B cell (primary cell): Measurements from ENCODE around the gene FASTKD2. TPM values are rescaled to one million over a fixed set of nuclear protein-coding genes. Genes with fewer than 3 reads are reported as not detected.

ENCODE experiments used
- ATAC-seq: fragments of 200-7000 bp; cut with Tn5 transposase; one replicate; pipeline ENCODE4 v1.10.0; 2021; ENCODE audit warnings: low read depth, mild to moderate bottlenecking, moderate number of reproducible peaks, moderate library complexity
- CTCF ChIA-PET: fragments of 350-600 bp; sonication (Branson Sonifier 250); formaldehyde crosslinking; loops from one replicate; lab custom pipeline; 2021; ENCODE audit warnings: antibody characterized with exemption, inconsistent platforms; lab: Charles Lee
- POLR2A ChIA-PET: fragments of 350-600 bp; sonication (Branson Sonifier 250); formaldehyde crosslinking; loops from one replicate; lab custom pipeline; 2021; ENCODE audit warnings: antibody characterized with exemption; lab: Charles Lee
- DNase-seq: peaks from one replicate; pipeline ENCODE4 v3.0.0; 2013
- H2AFZ ChIP-seq: 2 replicates; pipeline ENCODE4 v1.6.1; 2012; ENCODE audit warnings: mild to moderate bottlenecking, low read depth, low read length; ENCODE audit not compliant: insufficient read depth, poor library complexity, severe bottlenecking
- H3K27ac ChIP-seq, 2 donors: 1 replicate in 1 of 2; 2 replicates in 1 of 2; pipeline ENCODE4 v1.5.1; 2012 to 2013; ENCODE audit warnings: low read length in 2 of 2, mild to moderate bottlenecking in 2 of 2, moderate library complexity in 1 of 2
- H3K27me3 ChIP-seq, 4 experiments: fragments of 200-600 bp in 1 of 4; sonication (generic) in 1 of 4; replicated peaks in 1 of 4; 1 replicate in 2 of 4; 2 replicates in 2 of 4; pipeline versions ENCODE4 v1.6.1 to v1.7.0; 2013 to 2016; ENCODE audit warnings: low read length in 3 of 4, mild to moderate bottlenecking in 2 of 4, mixed read lengths in 1 of 4, moderate library complexity in 1 of 4; ENCODE audit not compliant: insufficient read depth in 4 of 4, control insufficient read depth in 3 of 4; ENCODE audit errors: control extremely low read depth in 1 of 4
- H3K36me3 ChIP-seq, 2 experiments: replicated peaks in 1 of 2; 1 replicate in 1 of 2; 2 replicates in 1 of 2; pipeline versions ENCODE4 v1.6.1 to v1.7.1; 2013; ENCODE audit warnings: low read length in 1 of 2; ENCODE audit not compliant: insufficient read depth in 2 of 2, control insufficient read depth in 1 of 2; ENCODE audit errors: control extremely low read depth in 1 of 2, extremely low read depth in 1 of 2
- H3K4me1 ChIP-seq, 2 donors: fragments of 200-600 bp in 1 of 2; sonication (generic) in 1 of 2; 1 replicate in 1 of 2; 2 replicates in 1 of 2; pipeline versions ENCODE4 v1.5.1 to v1.6.1; 2013 to 2017; ENCODE audit warnings: low read length in 2 of 2; ENCODE audit not compliant: control insufficient read depth in 2 of 2, insufficient read depth in 2 of 2
- H3K4me2 ChIP-seq: replicated peaks from 2 replicates; pipeline ENCODE3; 2012; ENCODE audit warnings: mild to moderate bottlenecking, low read depth, low read length; ENCODE audit not compliant: poor library complexity, severe bottlenecking
- H3K4me3 ChIP-seq, 5 experiments: fragments of 200-600 bp in 1 of 5; sonication (generic) in 1 of 5; 1 replicate in 3 of 5; 2 replicates in 2 of 5; pipeline versions ENCODE4 v1.5.1 to v1.7.0; 2011 to 2016; ENCODE audit warnings: low read length in 4 of 5, mild to moderate bottlenecking in 4 of 5, low read depth in 2 of 5, control low read depth in 1 of 5, moderate library complexity in 1 of 5; ENCODE audit not compliant: insufficient read depth in 1 of 5; ENCODE audit errors: control extremely low read depth in 1 of 5, extremely low read depth in 1 of 5
- H3K79me2 ChIP-seq: fragments of 200-600 bp; sonication (generic); one replicate; pipeline ENCODE4 v1.6.0; 2016; ENCODE audit warnings: low read length; ENCODE audit not compliant: control insufficient read depth, insufficient read depth
- H3K9ac ChIP-seq: fragments of 200-600 bp; sonication (generic); 2 replicates; pipeline ENCODE4 v1.6.1; 2017; ENCODE audit warnings: mild to moderate bottlenecking, low read length, moderate library complexity
- H3K9me3 ChIP-seq, 3 donors: one replicate each; pipeline versions ENCODE4 v1.6.1 to v1.7.1; 2013; ENCODE audit warnings: low read length in 2 of 3; ENCODE audit not compliant: control insufficient read depth in 2 of 3, insufficient read depth in 1 of 3; ENCODE audit errors: control extremely low read depth in 1 of 3
- H4K20me1 ChIP-seq: 2 replicates; pipeline ENCODE4 v1.6.0; 2012; ENCODE audit warnings: mild to moderate bottlenecking, low read length; ENCODE audit not compliant: insufficient read depth, control insufficient read depth, poor library complexity, severe bottlenecking
- H3K27ac Mint-ChIP-seq: one replicate; pipeline ENCODE4 v1.8.0; 2021; ENCODE audit warnings: mixed read lengths
- H3K27me3 Mint-ChIP-seq: one replicate; pipeline ENCODE4 v1.8.0; 2021; ENCODE audit warnings: mixed read lengths
- H3K4me1 Mint-ChIP-seq: one replicate; pipeline ENCODE4 v1.8.0; 2021; ENCODE audit warnings: mixed read lengths
- H3K4me3 Mint-ChIP-seq: one replicate; pipeline ENCODE4 v1.8.0; 2021; ENCODE audit warnings: mixed read lengths
- H3K9me3 Mint-ChIP-seq: one replicate; pipeline ENCODE4 v1.8.0; 2022; ENCODE audit warnings: mixed read lengths; ENCODE audit not compliant: insufficient read depth
- EZH2 ChIP-seq: IDR thresholded peaks from 2 replicates; pipeline ENCODE4 v1.6.1; 2012; ENCODE audit warnings: borderline replicate concordance, low read depth, mild to moderate bottlenecking, moderate library complexity, low read length; ENCODE audit not compliant: insufficient read depth, poor library complexity, severe bottlenecking
- WGBS: methylation state at CpG from one replicate; pipeline ENCODE4 v1.1.5; 2013; ENCODE audit warnings: missing lambda C conversion rate; ENCODE audit not compliant: insufficient coverage; 5-methylcytosine and 5-hydroxymethylcytosine counted together
- intact Hi-C: fragments of 100-400 bp; cut with micrococcal nuclease; formaldehyde crosslinking; loops from one replicate; pipeline ENCODE4 v1.10.0; 2022
- polyA plus RNA-seq: library from polyadenylated mRNA; depleted of rRNA; stranded (reverse); fragments of >200 nt; gene quantifications from 2 replicates; pipeline ENCODE4 v1.2.3, GENCODE V29; 2012
- total RNA-seq, 2 donors: library from RNA; stranded (reverse); fragments of 120-200 nt in 1 of 2; gene quantifications; 1 replicate in 1 of 2; 2 replicates in 1 of 2; pipeline versions ENCODE4 v1.2.3 to v1.2.4, GENCODE V29; 2013 to 2022
- TF ChIP-seq, protein P1 (sequence below): fragments of 200-600 bp; IDR thresholded peaks from one replicate; pipeline ENCODE4 v1.8.0; 2022; ENCODE audit warnings: antibody characterized with exemption, mild to moderate bottlenecking

FASTKD2 gene
- total and polyA plus RNA-seq, 2 donors (not counting 1 experiment from before 2014, with no cell fraction given), result 16.0 to 20.6 TPM

DNA sequence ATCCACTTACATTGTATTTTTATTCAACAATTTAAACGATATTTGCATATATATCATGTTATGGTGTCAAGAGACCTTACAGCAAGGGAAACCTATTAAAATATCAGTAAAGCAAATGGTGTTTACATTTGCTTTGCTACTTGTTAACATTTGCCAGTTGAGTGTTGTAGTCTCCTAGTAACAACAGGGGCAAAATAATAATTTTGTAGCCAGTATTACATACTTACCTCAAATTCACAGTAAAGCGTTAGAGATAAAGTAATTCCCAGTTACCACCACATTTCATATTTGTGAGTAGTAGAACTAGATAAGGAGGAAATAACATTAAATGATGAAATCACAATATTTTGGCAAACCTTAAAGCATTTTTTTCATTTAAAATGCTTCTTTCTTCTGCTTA is 71.3 kb downstream of the FASTKD2 start:
- Histone ChIP-seq H3K4me3 (no peak overlapping the region), H3K36me3 (no peaks in the 10 kb centered on the region), H3K9me3 (peaks cover 0 to 3% (median 0%) of the 10 kb centered on the region in 3 donors), H3K27me3 (no peaks in the 10 kb centered on the region), H2AFZ (no peak overlapping the region), H3K4me1 (no peaks in the 10 kb centered on the region), H3K4me2 (no peak overlapping the region), H4K20me1 (no peaks in the 10 kb centered on the region), H3K27ac (no peak overlapping the region), H3K79me2 (no peaks in the 10 kb centered on the region), H3K9ac (no peak overlapping the region)
- ChIA-PET POLR2A (no interaction called here), CTCF (interaction anchor here (1.1 kb wide), 1 partner anchor 147 kb away, joined by 4 read pairs; no protein-coding TSS in a partner anchor)
- Mint-ChIP-seq H3K27me3 (no peaks in the 10 kb centered on the region), H3K4me3 (no peak overlapping the region), H3K27ac (no peak overlapping the region), H3K4me1 (no peaks in the 10 kb centered on the region), H3K9me3 (peaks cover 8% of the 10 kb centered on the region)
- ATAC-seq (no peak), DNase-seq (no peak)
- WGBS, result no CpG with 5 or more reads among the region's 2 CpGs
- TF ChIP-seq, protein P1, sequence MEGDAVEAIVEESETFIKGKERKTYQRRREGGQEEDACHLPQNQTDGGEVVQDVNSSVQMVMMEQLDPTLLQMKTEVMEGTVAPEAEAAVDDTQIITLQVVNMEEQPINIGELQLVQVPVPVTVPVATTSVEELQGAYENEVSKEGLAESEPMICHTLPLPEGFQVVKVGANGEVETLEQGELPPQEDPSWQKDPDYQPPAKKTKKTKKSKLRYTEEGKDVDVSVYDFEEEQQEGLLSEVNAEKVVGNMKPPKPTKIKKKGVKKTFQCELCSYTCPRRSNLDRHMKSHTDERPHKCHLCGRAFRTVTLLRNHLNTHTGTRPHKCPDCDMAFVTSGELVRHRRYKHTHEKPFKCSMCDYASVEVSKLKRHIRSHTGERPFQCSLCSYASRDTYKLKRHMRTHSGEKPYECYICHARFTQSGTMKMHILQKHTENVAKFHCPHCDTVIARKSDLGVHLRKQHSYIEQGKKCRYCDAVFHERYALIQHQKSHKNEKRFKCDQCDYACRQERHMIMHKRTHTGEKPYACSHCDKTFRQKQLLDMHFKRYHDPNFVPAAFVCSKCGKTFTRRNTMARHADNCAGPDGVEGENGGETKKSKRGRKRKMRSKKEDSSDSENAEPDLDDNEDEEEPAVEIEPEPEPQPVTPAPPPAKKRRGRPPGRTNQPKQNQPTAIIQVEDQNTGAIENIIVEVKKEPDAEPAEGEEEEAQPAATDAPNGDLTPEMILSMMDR, result no peak
- TF ChIP-seq EZH2, result no peak
- intact Hi-C loops, result no loop called here

DNA sequence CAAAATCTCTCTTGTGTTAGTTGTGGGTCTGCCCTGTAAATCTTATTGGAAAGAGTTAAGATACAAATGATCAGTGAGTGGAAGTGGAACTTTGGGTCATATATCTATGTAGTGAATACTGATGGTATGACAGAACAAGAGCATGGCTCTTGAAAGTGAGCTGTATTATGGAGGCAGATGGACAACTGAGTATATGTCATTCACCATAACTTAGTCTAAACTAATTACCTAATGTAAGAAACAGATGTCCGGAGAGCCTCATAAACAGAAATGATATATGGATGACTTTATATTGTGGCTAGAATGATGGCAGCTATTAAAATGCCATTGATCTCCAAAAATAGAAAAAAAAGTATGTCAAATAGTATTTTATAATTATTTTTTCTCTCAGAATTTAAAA is 72.4 kb downstream of the FASTKD2 start:
- Histone ChIP-seq H3K9ac (no peak overlapping the region), H2AFZ (no peak overlapping the region), H3K4me2 (no peak overlapping the region), H3K36me3 (no peaks in the 10 kb centered on the region), H3K79me2 (no peaks in the 10 kb centered on the region), H3K4me1 (no peaks in the 10 kb centered on the region), H4K20me1 (no peaks in the 10 kb centered on the region), H3K27ac (no peak overlapping the region), H3K4me3 (no peak overlapping the region), H3K27me3 (no peaks in the 10 kb centered on the region), H3K9me3 (peaks cover 0 to 3% (median 0%) of the 10 kb centered on the region in 3 donors)
- DNase-seq (no peak), ATAC-seq (no peak)
- Mint-ChIP-seq H3K4me3 (no peak overlapping the region), H3K27ac (no peak overlapping the region), H3K4me1 (no peaks in the 10 kb centered on the region), H3K27me3 (no peaks in the 10 kb centered on the region), H3K9me3 (peaks cover 8% of the 10 kb centered on the region)
- TF ChIP-seq, protein P1, result no peak
- no peak for TF ChIP-seq EZH2
- WGBS, result no CpG with 5 or more reads among the region's 1 CpG
- ChIA-PET CTCF (no interaction called here), POLR2A (no interaction called here)
- intact Hi-C loops, result no loop called here
